B cell (primary cell): Measurements from ENCODE around the gene SPRYD3. TPM values are rescaled to one million over a fixed set of nuclear protein-coding genes. Genes with fewer than 3 reads are reported as not detected.

Source experiments
- ATAC-seq: fragments of 200-7000 bp; cut with Tn5 transposase; one replicate; pipeline ENCODE4 v1.10.0; 2021; ENCODE audit warnings: low read depth, mild to moderate bottlenecking, moderate number of reproducible peaks, moderate library complexity
- CTCF ChIA-PET: fragments of 350-600 bp; sonication (Branson Sonifier 250); formaldehyde crosslinking; loops from one replicate; lab custom pipeline; 2021; ENCODE audit warnings: antibody characterized with exemption, inconsistent platforms; lab: Charles Lee
- POLR2A ChIA-PET: fragments of 350-600 bp; sonication (Branson Sonifier 250); formaldehyde crosslinking; loops from one replicate; lab custom pipeline; 2021; ENCODE audit warnings: antibody characterized with exemption; lab: Charles Lee
- DNase-seq: peaks from one replicate; pipeline ENCODE4 v3.0.0; 2013
- H2AFZ ChIP-seq: 2 replicates; pipeline ENCODE4 v1.6.1; 2012; ENCODE audit warnings: mild to moderate bottlenecking, low read depth, low read length; ENCODE audit not compliant: insufficient read depth, poor library complexity, severe bottlenecking
- H3K27ac ChIP-seq, 2 donors: 1 replicate in 1 of 2; 2 replicates in 1 of 2; pipeline ENCODE4 v1.5.1; 2012 to 2013; ENCODE audit warnings: low read length in 2 of 2, mild to moderate bottlenecking in 2 of 2, moderate library complexity in 1 of 2
- H3K27me3 ChIP-seq, 4 experiments: fragments of 200-600 bp in 1 of 4; sonication (generic) in 1 of 4; replicated peaks in 1 of 4; 1 replicate in 2 of 4; 2 replicates in 2 of 4; pipeline versions ENCODE4 v1.6.1 to v1.7.0; 2013 to 2016; ENCODE audit warnings: low read length in 3 of 4, mild to moderate bottlenecking in 2 of 4, mixed read lengths in 1 of 4, moderate library complexity in 1 of 4; ENCODE audit not compliant: insufficient read depth in 4 of 4, control insufficient read depth in 3 of 4; ENCODE audit errors: control extremely low read depth in 1 of 4
- H3K36me3 ChIP-seq, 2 experiments: replicated peaks in 1 of 2; 1 replicate in 1 of 2; 2 replicates in 1 of 2; pipeline versions ENCODE4 v1.6.1 to v1.7.1; 2013; ENCODE audit warnings: low read length in 1 of 2; ENCODE audit not compliant: insufficient read depth in 2 of 2, control insufficient read depth in 1 of 2; ENCODE audit errors: control extremely low read depth in 1 of 2, extremely low read depth in 1 of 2
- H3K4me1 ChIP-seq, 2 donors: fragments of 200-600 bp in 1 of 2; sonication (generic) in 1 of 2; 1 replicate in 1 of 2; 2 replicates in 1 of 2; pipeline versions ENCODE4 v1.5.1 to v1.6.1; 2013 to 2017; ENCODE audit warnings: low read length in 2 of 2; ENCODE audit not compliant: control insufficient read depth in 2 of 2, insufficient read depth in 2 of 2
- H3K4me2 ChIP-seq: replicated peaks from 2 replicates; pipeline ENCODE3; 2012; ENCODE audit warnings: mild to moderate bottlenecking, low read depth, low read length; ENCODE audit not compliant: poor library complexity, severe bottlenecking
- H3K4me3 ChIP-seq, 5 experiments: fragments of 200-600 bp in 1 of 5; sonication (generic) in 1 of 5; 1 replicate in 3 of 5; 2 replicates in 2 of 5; pipeline versions ENCODE4 v1.5.1 to v1.7.0; 2011 to 2016; ENCODE audit warnings: low read length in 4 of 5, mild to moderate bottlenecking in 4 of 5, low read depth in 2 of 5, control low read depth in 1 of 5, moderate library complexity in 1 of 5; ENCODE audit not compliant: insufficient read depth in 1 of 5; ENCODE audit errors: control extremely low read depth in 1 of 5, extremely low read depth in 1 of 5
- H3K79me2 ChIP-seq: fragments of 200-600 bp; sonication (generic); one replicate; pipeline ENCODE4 v1.6.0; 2016; ENCODE audit warnings: low read length; ENCODE audit not compliant: control insufficient read depth, insufficient read depth
- H3K9ac ChIP-seq: fragments of 200-600 bp; sonication (generic); 2 replicates; pipeline ENCODE4 v1.6.1; 2017; ENCODE audit warnings: mild to moderate bottlenecking, low read length, moderate library complexity
- H3K9me3 ChIP-seq, 3 donors: one replicate each; pipeline versions ENCODE4 v1.6.1 to v1.7.1; 2013; ENCODE audit warnings: low read length in 2 of 3; ENCODE audit not compliant: control insufficient read depth in 2 of 3, insufficient read depth in 1 of 3; ENCODE audit errors: control extremely low read depth in 1 of 3
- H4K20me1 ChIP-seq: 2 replicates; pipeline ENCODE4 v1.6.0; 2012; ENCODE audit warnings: mild to moderate bottlenecking, low read length; ENCODE audit not compliant: insufficient read depth, control insufficient read depth, poor library complexity, severe bottlenecking
- H3K27ac Mint-ChIP-seq: one replicate; pipeline ENCODE4 v1.8.0; 2021; ENCODE audit warnings: mixed read lengths
- H3K27me3 Mint-ChIP-seq: one replicate; pipeline ENCODE4 v1.8.0; 2021; ENCODE audit warnings: mixed read lengths
- H3K4me1 Mint-ChIP-seq: one replicate; pipeline ENCODE4 v1.8.0; 2021; ENCODE audit warnings: mixed read lengths
- H3K4me3 Mint-ChIP-seq: one replicate; pipeline ENCODE4 v1.8.0; 2021; ENCODE audit warnings: mixed read lengths
- H3K9me3 Mint-ChIP-seq: one replicate; pipeline ENCODE4 v1.8.0; 2022; ENCODE audit warnings: mixed read lengths; ENCODE audit not compliant: insufficient read depth
- CTCF ChIP-seq: fragments of 200-600 bp; IDR thresholded peaks from one replicate; pipeline ENCODE4 v1.8.0; 2022; ENCODE audit warnings: antibody characterized with exemption, mild to moderate bottlenecking
- EZH2 ChIP-seq: IDR thresholded peaks from 2 replicates; pipeline ENCODE4 v1.6.1; 2012; ENCODE audit warnings: borderline replicate concordance, low read depth, mild to moderate bottlenecking, moderate library complexity, low read length; ENCODE audit not compliant: insufficient read depth, poor library complexity, severe bottlenecking
- WGBS: methylation state at CpG from one replicate; pipeline ENCODE4 v1.1.5; 2013; ENCODE audit warnings: missing lambda C conversion rate; ENCODE audit not compliant: insufficient coverage; 5-methylcytosine and 5-hydroxymethylcytosine counted together
- intact Hi-C: fragments of 100-400 bp; cut with micrococcal nuclease; formaldehyde crosslinking; loops from one replicate; pipeline ENCODE4 v1.10.0; 2022
- polyA plus RNA-seq: library from polyadenylated mRNA; depleted of rRNA; stranded (reverse); fragments of >200 nt; gene quantifications from 2 replicates; pipeline ENCODE4 v1.2.3, GENCODE V29; 2012
- total RNA-seq, 2 donors: library from RNA; stranded (reverse); fragments of 120-200 nt in 1 of 2; gene quantifications; 1 replicate in 1 of 2; 2 replicates in 1 of 2; pipeline versions ENCODE4 v1.2.3 to v1.2.4, GENCODE V29; 2013 to 2022

Gene SPRYD3
- total and polyA plus RNA-seq, 2 donors (not counting 1 experiment from before 2014, with no cell fraction given), result 15.9 to 43.3 TPM

GRCh38 chr12:53071591-53072551, 7.3 kb downstream of the SPRYD3 start:
- Histone ChIP-seq H4K20me1 (peaks cover 33% of the 10 kb centered on the region), H3K27me3 (no peaks in the 10 kb centered on the region), H3K4me3 (no peak overlapping the region), H3K36me3 (peaks cover 0 to 78% of the 10 kb centered on the region in 2 experiments), H3K4me2 (no peak overlapping the region), H3K9ac (no peak overlapping the region), H3K79me2 (peaks cover 8% of the 10 kb centered on the region), H3K4me1 (peaks cover 6 to 21% of the 10 kb centered on the region in 2 donors), H3K27ac (no peak overlapping the region), H2AFZ (no peak overlapping the region), H3K9me3 (no peaks in the 10 kb centered on the region)
- Mint-ChIP-seq H3K4me1 (peaks cover 26% of the 10 kb centered on the region), H3K27me3 (no peaks in the 10 kb centered on the region), H3K9me3 (no peaks in the 10 kb centered on the region), H3K27ac (no peak overlapping the region), H3K4me3 (no peak overlapping the region)
- 94% methylated on average over 8 of the region's 11 CpGs for WGBS
- ATAC-seq (no peak), DNase-seq (no peak)
- TF ChIP-seq EZH2 (no peak), CTCF (no peak)
- CTCF ChIA-PET, result interaction anchor here (0.7 to 14.1 kb wide), 7 partner anchors 8 to 273 kb away, joined by 3 to 344 read pairs (median 3); partner anchors contain the start of genes IGFBP6, SOAT2 and SPRYD3
- intact Hi-C loops, result loop anchor here (10.0 kb wide), 1 partner anchor 253 kb away; the partner anchor contains the start of gene AAAS
- POLR2A ChIA-PET, result interaction anchor here (0.7 kb wide), 1 partner anchor 28 kb away, joined by 8 read pairs; no protein-coding TSS in a partner anchor
